GM23338 (cell line): ENCODE results near the gene MED1. TPM values are rescaled to one million over a fixed set of nuclear protein-coding genes. Genes with fewer than 3 reads are reported as not detected.

Source experiments
- ATAC-seq: fragments of 200-7000 bp; cut with Tn5 transposase; 3 replicates; pipeline ENCODE4 v1.9.1; 2020
- DNase-seq: peaks from one replicate; pipeline ENCODE4 v3.0.0-alpha.2; 2015; ENCODE audit warnings: low spot score
- H2AFZ ChIP-seq: fragments of 200-600 bp; sonication (generic); 2 replicates; pipeline ENCODE4 v1.8.0; 2016; ENCODE audit warnings: antibody characterized with exemption, mild to moderate bottlenecking, moderate library complexity
- H3F3A ChIP-seq: fragments of 200-600 bp; sonication (generic); replicated peaks from 2 replicates; pipeline ENCODE4 v1.8.0; 2017; ENCODE audit warnings: antibody characterized with exemption, mixed run types, low read depth
- H3K27ac ChIP-seq: fragments of 200-600 bp; sonication (generic); 2 replicates; pipeline ENCODE4 v1.6.1; 2016; ENCODE audit warnings: low read depth
- H3K27me3 ChIP-seq: fragments of 200-600 bp; sonication (generic); 2 replicates; pipeline ENCODE4 v1.8.0; 2016; ENCODE audit warnings: mild to moderate bottlenecking, mixed run types, moderate library complexity; ENCODE audit not compliant: insufficient read depth
- H3K36me3 ChIP-seq: fragments of 200-600 bp; sonication (generic); 2 replicates; pipeline ENCODE4 v1.8.0; 2016; ENCODE audit warnings: mild to moderate bottlenecking; ENCODE audit not compliant: insufficient read depth
- H3K4me1 ChIP-seq: fragments of 200-600 bp; sonication (generic); 2 replicates; pipeline ENCODE4 v1.8.0; 2016; ENCODE audit warnings: mild to moderate bottlenecking, moderate library complexity; ENCODE audit not compliant: insufficient read depth
- H3K4me2 ChIP-seq: fragments of 200-600 bp; sonication (generic); 2 replicates; pipeline ENCODE4 v1.7.1; 2017; ENCODE audit warnings: mixed run types
- H3K4me3 ChIP-seq: fragments of 200-600 bp; sonication (generic); 2 replicates; pipeline ENCODE4 v1.6.1; 2016; ENCODE audit warnings: mixed run types
- H3K79me2 ChIP-seq: fragments of 200-600 bp; sonication (generic); replicated peaks from 2 replicates; pipeline ENCODE4 v1.8.0; 2017; ENCODE audit warnings: mild to moderate bottlenecking; ENCODE audit not compliant: insufficient read depth
- H3K9me2 ChIP-seq: fragments of 200-600 bp; sonication (generic); 2 replicates; pipeline ENCODE4 v1.8.0; 2017; ENCODE audit not compliant: insufficient read depth
- H4K20me1 ChIP-seq: fragments of 200-600 bp; sonication (generic); replicated peaks from 2 replicates; pipeline ENCODE4 v1.8.0; 2017; ENCODE audit warnings: mild to moderate bottlenecking; ENCODE audit not compliant: insufficient read depth
- H3K27ac Mint-ChIP-seq: 2 replicates; pipeline ENCODE4 v1.8.0; 2020; ENCODE audit warnings: inconsistent platforms, mild to moderate bottlenecking, moderate library complexity, mixed read lengths
- H3K27me3 Mint-ChIP-seq: 3 replicates; pipeline ENCODE4 v1.8.0; 2022; ENCODE audit warnings: low read depth, mild to moderate bottlenecking, moderate library complexity, mixed read lengths, inconsistent platforms; ENCODE audit not compliant: insufficient read depth, poor library complexity
- H3K36me3 Mint-ChIP-seq: 3 replicates; pipeline ENCODE4 v1.8.0; 2021; ENCODE audit warnings: low read depth, mild to moderate bottlenecking, inconsistent platforms, moderate library complexity, mixed read lengths
- H3K4me1 Mint-ChIP-seq: 3 replicates; pipeline ENCODE4 v1.8.0; 2020; ENCODE audit warnings: mild to moderate bottlenecking, inconsistent platforms, mixed read lengths
- H3K4me3 Mint-ChIP-seq: 3 replicates; pipeline ENCODE4 v1.8.0; 2021; ENCODE audit warnings: moderate library complexity, mild to moderate bottlenecking, inconsistent platforms, mixed read lengths
- H3K9me3 Mint-ChIP-seq: 3 replicates; pipeline ENCODE4 v1.8.0; 2020; ENCODE audit warnings: moderate library complexity, mild to moderate bottlenecking, inconsistent platforms, mixed read lengths
- CREB1 ChIP-seq: fragments of 250-450 bp; sonication (Bioruptor Pico); IDR thresholded peaks from 2 replicates; pipeline ENCODE4 v1.5.0; 2020; ENCODE audit warnings: low read depth, mild to moderate bottlenecking, moderate library complexity
- CTCF ChIP-seq, 2 experiments: fragments of 200-600 bp in 1 of 2; sonication (generic) in 1 of 2; conservative IDR thresholded peaks; 2 replicates each; pipeline versions ENCODE4 v1.5.1 to v1.6.1; 2016 to 2017; ENCODE audit warnings: antibody characterized with exemption in 2 of 2, low read depth in 2 of 2, mild to moderate bottlenecking in 2 of 2, moderate library complexity in 1 of 2
- ETS1 ChIP-seq: IDR thresholded peaks from 2 replicates; pipeline ENCODE4 v1.6.1; 2016; ENCODE audit warnings: antibody characterized with exemption
- EZH2 ChIP-seq: fragments of 200-600 bp; sonication (generic); IDR thresholded peaks from one replicate; pipeline ENCODE4 v1.8.0; 2017; ENCODE audit warnings: antibody characterized with exemption, mild to moderate bottlenecking, low read depth; ENCODE audit not compliant: unreplicated experiment
- EZH2phosphoT487 ChIP-seq: fragments of 200-600 bp; sonication (generic); IDR thresholded peaks from one replicate; pipeline ENCODE4 v1.8.1; 2018; ENCODE audit warnings: antibody characterized with exemption; ENCODE audit not compliant: unreplicated experiment
- JUNB ChIP-seq: IDR thresholded peaks from one replicate; pipeline ENCODE4 v1.6.1; 2016; ENCODE audit warnings: antibody characterized with exemption; ENCODE audit not compliant: unreplicated experiment
- NANOG ChIP-seq: IDR thresholded peaks from 2 replicates; pipeline ENCODE4 v1.6.1; 2016; ENCODE audit warnings: antibody characterized with exemption, borderline replicate concordance
- POLR2AphosphoS5 ChIP-seq: IDR thresholded peaks from 2 replicates; pipeline ENCODE4 v1.6.1; 2016; ENCODE audit warnings: antibody characterized with exemption, low read depth
- REST ChIP-seq: IDR thresholded peaks from one replicate; pipeline ENCODE4 v1.6.1; 2018; ENCODE audit warnings: antibody characterized with exemption; ENCODE audit not compliant: unreplicated experiment
- STAT1 ChIP-seq: IDR thresholded peaks from one replicate; pipeline ENCODE4 v1.6.1; 2016; ENCODE audit warnings: antibody characterized with exemption; ENCODE audit not compliant: unreplicated experiment
- ZNF114 ChIP-seq: fragments of 250-450 bp; sonication (Bioruptor Pico); IDR thresholded peaks from 2 replicates; pipeline ENCODE4 v1.5.0; 2020; ENCODE audit warnings: mild to moderate bottlenecking, moderate library complexity
- ZNF331 ChIP-seq: fragments of 250-450 bp; sonication (Bioruptor Pico); IDR thresholded peaks from 2 replicates; pipeline ENCODE4 v1.5.0; 2020; ENCODE audit warnings: low read depth, mild to moderate bottlenecking, moderate library complexity
- ZNF462 ChIP-seq: fragments of 250-450 bp; sonication (Bioruptor Pico); IDR thresholded peaks from 2 replicates; pipeline ENCODE4 v1.5.0; 2020; ENCODE audit warnings: mild to moderate bottlenecking, moderate library complexity
- polyA plus RNA-seq: library from polyadenylated mRNA; unstranded; fragments of >200 nt; fragmentation: Nextera tagmentation; extraction: Ambion mirVana; gene quantifications from 2 replicates; pipeline ENCODE4 v1.2.1, GENCODE V29; 2016
- total RNA-seq: library from RNA; depleted of rRNA; stranded (reverse); fragments of >200 nt; shearing (Covaris generic); gene quantifications from 2 replicates; pipeline ENCODE4 v1.2.3, GENCODE V29; 2014

The MED1 gene
- total and polyA plus RNA-seq, 2 experiments from 2014 or later: 19.0 to 42.3 TPM

- no peak for ATAC-seq
- H3K4me2 ChIP-seq: no peak overlapping the region
- H3K9me2 ChIP-seq: no peaks in the 10 kb centered on the region
Measured at GRCh38 chr17:39365242-39365641, 85.8 kb downstream of the MED1 start.

More at GRCh38 chr17:39365242-39365641, 85.8 kb downstream of the MED1 start:
- Histone ChIP-seq H3K4me1 (no peaks in the 10 kb centered on the region), H3F3A (no peaks in the 10 kb centered on the region), H3K79me2 (no peaks in the 10 kb centered on the region), H3K4me3 (no peak overlapping the region), H3K27me3 (no peaks in the 10 kb centered on the region), H3K36me3 (no peaks in the 10 kb centered on the region), H2AFZ (no peak overlapping the region), H3K27ac (no peak overlapping the region), H4K20me1 (no peaks in the 10 kb centered on the region; the same call in 1 of the 2 replicates)
- no peaks in the 10 kb centered on the region for H3K36me3 Mint-ChIP-seq
- H3K4me1 Mint-ChIP-seq: no peaks in the 10 kb centered on the region
- no peak overlapping the region for H3K4me3 Mint-ChIP-seq
- no peaks in the 10 kb centered on the region for H3K9me3 Mint-ChIP-seq
- DNase-seq: no peak
- TF ChIP-seq NANOG: no peak
- TF ChIP-seq ZNF114: no peak
- no peak for TF ChIP-seq JUNB
- no peak for TF ChIP-seq POLR2AphosphoS5
- no peak for TF ChIP-seq ETS1
- TF ChIP-seq STAT1: no peak
- TF ChIP-seq ZNF462 (CRISPR knock-in tag): no peak
- TF ChIP-seq ZNF331 (CRISPR knock-in tag): no peak
- TF ChIP-seq EZH2phosphoT487: no peak
- TF ChIP-seq EZH2: no peak
- TF ChIP-seq CTCF (conservative IDR thresholded peaks at IDR 0.05; ENCODE audit: low read depth in 2 of 2): no peak
- no peak for TF ChIP-seq REST
- TF ChIP-seq CREB1 (CRISPR knock-in tag): no peak
- H3K27ac Mint-ChIP-seq: no peak overlapping the region
- H3K27me3 Mint-ChIP-seq: peaks cover 4% of the 10 kb centered on the region
